H1 (cell line): ENCODE data around the gene ADGRL3. TPM values are rescaled to one million over a fixed set of nuclear protein-coding genes. Genes with fewer than 3 reads are reported as not detected.

Source experiments
- CBX8 ChIP-seq: fragments of 300-800, 300-1000 bp; sonication (generic); IDR thresholded peaks from 2 replicates; pipeline ENCODE4 v1.7.1; 2016; ENCODE audit warnings: low read depth, low read length, borderline replicate concordance
- NANOG ChIP-seq: IDR thresholded peaks from 2 replicates; pipeline ENCODE4 v1.6.1; 2011; ENCODE audit warnings: low read length, low read depth, mild to moderate bottlenecking, inconsistent platforms; ENCODE audit not compliant: insufficient read depth, poor library complexity, severe bottlenecking
- SUZ12 ChIP-seq: fragments of 200-600 bp; sonication (generic); IDR thresholded peaks from 2 replicates; pipeline ENCODE4 v1.6.1; 2012; ENCODE audit warnings: mild to moderate bottlenecking, inconsistent platforms, low read length, moderate library complexity, mixed read lengths
- TEAD4 ChIP-seq: IDR thresholded peaks from 2 replicates; pipeline ENCODE4 v1.6.1; 2012; ENCODE audit warnings: low read depth, low read length, inconsistent platforms, mixed read lengths
- polyA plus RNA-seq, 7 experiments: library from polyadenylated mRNA; depleted of rRNA in 3 of 7; stranded (reverse) in 5 of 7; unstranded in 2 of 7; fragments of >200 nt in 5 of 7; fragments of 200-250 nt in 2 of 7; gene quantifications; 1 replicate in 5 of 7; 2 replicates in 1 of 7; 4 replicates in 1 of 7; pipeline versions ENCODE4 v1.2.1 to v1.2.3, GENCODE V29; 2011 to 2013; ENCODE audit warnings: missing spikeins in 2 of 7, mixed read lengths in 2 of 7
- total RNA-seq: library from RNA; stranded (reverse); fragmentation: NEBNext Ultra II Directional; extraction: Animal tissue kit (Norgen Biotek cat#: 25700); gene quantifications from 2 replicates; pipeline ENCODE4 v1.2.1, GENCODE V29; 2021

The ADGRL3 gene
- total and polyA plus RNA-seq, 2 of the 8 experiments (the other 6 are each of a cell fraction or from before 2014, with no cell fraction given): 6.6 to 13.0 TPM

DNA sequence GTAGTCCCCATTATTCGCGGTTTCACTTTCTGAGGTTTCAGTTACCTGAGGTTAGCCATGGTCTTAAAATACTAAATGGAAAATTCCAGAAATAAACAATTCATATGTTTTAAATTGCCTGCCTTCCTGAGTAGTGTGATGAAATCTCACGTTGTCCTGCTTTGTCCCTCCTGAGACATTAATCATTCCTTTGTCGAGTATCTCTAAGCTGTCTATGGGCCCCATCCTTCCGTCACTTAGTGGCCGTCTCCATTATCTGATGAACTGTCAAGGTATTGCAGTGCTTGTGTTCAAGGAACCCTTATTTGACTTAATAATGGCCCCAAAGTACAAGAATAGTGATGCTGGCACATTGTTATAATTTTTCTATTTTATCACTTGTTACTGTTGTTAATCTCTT, 94.8 kb downstream of the ADGRL3 start (continued):
- TF ChIP-seq TEAD4 (no peak), NANOG (no peak), CBX8 (no peak), SUZ12 (no peak)
- TF ChIP-seq, all 59 proteins: peak for 0
